ENCODE data around the gene PDCD1LG2.
A peak's percentile ranks its signal among the peaks of the same experiment; 100 is the strongest.
"Not testable (repeated sequence)": the region's sequence is repeated elsewhere in the genome, so short reads cannot be mapped to it uniquely, and the experiment has no call there.

Gene PDCD1LG2

GRCh38 chr9:5559659-5560058, 49.3 kb downstream of the PDCD1LG2 start:
- DNase-seq = no peak
- intact Hi-C loops (cut with DNase I) = no loop called here

- intact Hi-C loops (cut with DNase I) = no loop called here
- peak in 1 of 42 donors; percentile 28 for DNase-seq
These were observed 50.2 kb downstream of the PDCD1LG2 start for GRCh38 chr9:5560443-5561100.

- DNase-seq = no peak
These were observed 51.6 kb downstream of the PDCD1LG2 start for GRCh38 chr9:5561828-5562488.

GRCh38 chr9:5562806-5563416, 52.6 kb downstream of the PDCD1LG2 start:
- intact Hi-C loops (cut with DNase I) = no loop called here
- DNase-seq = no peak

More at GRCh38 chr9:5561828-5562488, 51.6 kb downstream of the PDCD1LG2 start:
- intact Hi-C loops (cut with DNase I) = no loop called here

GRCh38 chr9:5563417-5563815, 53.1 kb downstream of the PDCD1LG2 start:
- DNase-seq = no peak
- intact Hi-C loops (cut with DNase I) = no loop called here

- intact Hi-C loops (cut with DNase I) = no loop called here
- no peak for DNase-seq
These were observed 53.6 kb downstream of the PDCD1LG2 start for GRCh38 chr9:5563886-5564285.

GRCh38 chr9:5566054-5566618, 55.8 kb downstream of the PDCD1LG2 start:
- intact Hi-C loops (cut with DNase I) = no loop called here
- no peak for DNase-seq

- DNase-seq = no peak
- intact Hi-C loops (cut with DNase I) = no loop called here
These were observed 58.5 kb downstream of the PDCD1LG2 start for GRCh38 chr9:5568868-5569267.

GRCh38 chr9:5569409-5569808, 59.1 kb downstream of the PDCD1LG2 start:
- intact Hi-C loops (cut with DNase I) = no loop called here
- no peak for DNase-seq

GRCh38 chr9:5569891-5570290, 59.6 kb downstream of the PDCD1LG2 start:
- intact Hi-C loops (cut with DNase I) = no loop called here
- no peak for DNase-seq

- intact Hi-C loops (cut with DNase I) = no loop called here
- DNase-seq = no peak
These were observed 61.4 kb downstream of the PDCD1LG2 start for GRCh38 chr9:5571629-5572232.

GRCh38 chr9:5574097-5574496, 63.8 kb downstream of the PDCD1LG2 start:
- intact Hi-C loops (cut with DNase I) = no loop called here
- DNase-seq = no peak

GRCh38 chr9:5575000-5575399, 64.7 kb downstream of the PDCD1LG2 start:
- DNase-seq = no peak
- intact Hi-C loops (cut with DNase I) = no loop called here

GRCh38 chr9:5577225-5577624, 66.9 kb downstream of the PDCD1LG2 start:
- no peak for DNase-seq
- intact Hi-C loops (cut with DNase I) = no loop called here

- intact Hi-C loops (cut with DNase I) = no loop called here
- DNase-seq = no peak
These were observed 67.8 kb downstream of the PDCD1LG2 start for GRCh38 chr9:5578018-5578697.

- no peak for DNase-seq
- intact Hi-C loops (cut with DNase I) = no loop called here
These were observed 68.4 kb downstream of the PDCD1LG2 start for GRCh38 chr9:5578698-5579085.

- DNase-seq = no peak
These were observed 69.5 kb downstream of the PDCD1LG2 start for GRCh38 chr9:5579881-5580280.

GRCh38 chr9:5580650-5581049, 70.3 kb downstream of the PDCD1LG2 start:
- no peak for DNase-seq

More at GRCh38 chr9:5579881-5580280, 69.5 kb downstream of the PDCD1LG2 start:
- intact Hi-C loops (cut with DNase I) = loop anchor here (10.0 kb wide), 1 partner anchor 125 kb away; the partner anchor contains the start of gene CD274

GRCh38 chr9:5581706-5582105, 71.4 kb downstream of the PDCD1LG2 start:
- not testable (repeated sequence) for DNase-seq
- intact Hi-C loops (cut with DNase I) = loop anchor here (10.0 kb wide), 1 partner anchor 127 kb away; the partner anchor contains the start of gene CD274

More at GRCh38 chr9:5580650-5581049, 70.3 kb downstream of the PDCD1LG2 start:
- intact Hi-C loops (cut with DNase I) = loop anchor here (10.0 kb wide), 1 partner anchor 126 kb away; the partner anchor contains the start of gene CD274
